ENCODE measurements around the gene ZFPM1. TPM values are rescaled to one million over a fixed set of nuclear protein-coding genes. Genes with fewer than 3 reads are reported as not detected.

The ZFPM1 gene
- total RNA-seq, 1 experiment from 2014 or later: 3.9 TPM

- in situ Hi-C loops (cut with HindIII; ENCODE audit: low pct_unique_long_range_greater_than_20kb, low sequenced_read_pairs): no loop called here
These were observed 31.8 kb upstream of the ZFPM1 start for GRCh38 chr16:88421301-88421700.

GRCh38 chr16:88421871-88422433 lies 31.1 kb upstream of the ZFPM1 start:
- no TSS peak for BruUV-seq (replicated peaks)
- H3K27ac ChIP-seq (ENCODE audit: low read length): no peak overlapping the region
- CTCF ChIA-PET: no interaction called here
- in situ Hi-C loops (cut with HindIII; ENCODE audit: low pct_unique_long_range_greater_than_20kb, low sequenced_read_pairs): no loop called here
- POLR2A ChIA-PET: no interaction called here
- no peak for TF ChIP-seq POLR2AphosphoS5 (IDR thresholded peaks at IDR 0.05; ENCODE audit: low read depth, low read length)
- TF ChIP-seq TCF7L2 (IDR thresholded peaks at IDR 0.05; ENCODE audit: low read depth, low read length): no peak
- TF ChIP-seq, protein P1, sequence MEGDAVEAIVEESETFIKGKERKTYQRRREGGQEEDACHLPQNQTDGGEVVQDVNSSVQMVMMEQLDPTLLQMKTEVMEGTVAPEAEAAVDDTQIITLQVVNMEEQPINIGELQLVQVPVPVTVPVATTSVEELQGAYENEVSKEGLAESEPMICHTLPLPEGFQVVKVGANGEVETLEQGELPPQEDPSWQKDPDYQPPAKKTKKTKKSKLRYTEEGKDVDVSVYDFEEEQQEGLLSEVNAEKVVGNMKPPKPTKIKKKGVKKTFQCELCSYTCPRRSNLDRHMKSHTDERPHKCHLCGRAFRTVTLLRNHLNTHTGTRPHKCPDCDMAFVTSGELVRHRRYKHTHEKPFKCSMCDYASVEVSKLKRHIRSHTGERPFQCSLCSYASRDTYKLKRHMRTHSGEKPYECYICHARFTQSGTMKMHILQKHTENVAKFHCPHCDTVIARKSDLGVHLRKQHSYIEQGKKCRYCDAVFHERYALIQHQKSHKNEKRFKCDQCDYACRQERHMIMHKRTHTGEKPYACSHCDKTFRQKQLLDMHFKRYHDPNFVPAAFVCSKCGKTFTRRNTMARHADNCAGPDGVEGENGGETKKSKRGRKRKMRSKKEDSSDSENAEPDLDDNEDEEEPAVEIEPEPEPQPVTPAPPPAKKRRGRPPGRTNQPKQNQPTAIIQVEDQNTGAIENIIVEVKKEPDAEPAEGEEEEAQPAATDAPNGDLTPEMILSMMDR (IDR thresholded peaks at IDR 0.05): no peak
- TF ChIP-seq SIN3A (IDR thresholded peaks at IDR 0.05; ENCODE audit: borderline replicate concordance, insufficient read depth, low read depth, low read length): no peak
- no peak for TF ChIP-seq REST (IDR thresholded peaks at IDR 0.05; ENCODE audit: insufficient read depth in 1 of 2, low read depth in 2 of 2, low read length in 1 of 2)
- H3K36me3 ChIP-seq (ENCODE audit: control insufficient read depth, insufficient read depth, low read length): no peaks in the 10 kb centered on the region
- intact Hi-C loops (cut with micrococcal nuclease; ENCODE audit: unreplicated experiment): no loop called here
- H3K9me3 ChIP-seq (ENCODE audit: control insufficient read depth, insufficient read depth, low read depth, low read length): no peaks in the 10 kb centered on the region
- no peaks in the 10 kb centered on the region for H3K27me3 ChIP-seq (ENCODE audit: control insufficient read depth, insufficient read depth, low read length)
- no peaks in the 10 kb centered on the region for H3K4me1 ChIP-seq (ENCODE audit: control insufficient read depth, insufficient read depth, low read length)
- DNase-seq (ENCODE audit: low read depth, low spot score) (no peak), ATAC-seq (no peak)
- no peak overlapping the region for H3K4me3 ChIP-seq (ENCODE audit: low read depth in 2 of 2, low read length in 2 of 2)

More at GRCh38 chr16:88421301-88421700, 31.8 kb upstream of the ZFPM1 start:
- ChIA-PET CTCF (interaction anchor here (0.6 kb wide), 1 partner anchor 25 kb away, joined by 3 read pairs; no protein-coding TSS in a partner anchor), POLR2A (no interaction called here)
- Histone ChIP-seq H3K36me3 (ENCODE audit: control insufficient read depth, insufficient read depth, low read length) (no peaks in the 10 kb centered on the region), H3K27me3 (ENCODE audit: control insufficient read depth, insufficient read depth, low read length) (no peaks in the 10 kb centered on the region), H3K27ac (ENCODE audit: low read length) (no peak overlapping the region), H3K9me3 (ENCODE audit: control insufficient read depth, insufficient read depth, low read depth, low read length) (no peaks in the 10 kb centered on the region), H3K4me3 (ENCODE audit: low read depth in 2 of 2, low read length in 2 of 2) (no peak overlapping the region), H3K4me1 (ENCODE audit: control insufficient read depth, insufficient read depth, low read length) (no peaks in the 10 kb centered on the region)
- intact Hi-C loops (cut with micrococcal nuclease; ENCODE audit: unreplicated experiment): no loop called here
- DNase-seq (ENCODE audit: low read depth, low spot score) (no peak), ATAC-seq (no peak)
- BruUV-seq (replicated peaks): no TSS peak
- TF ChIP-seq SIN3A (IDR thresholded peaks at IDR 0.05; ENCODE audit: borderline replicate concordance, insufficient read depth, low read depth, low read length) (no peak), REST (IDR thresholded peaks at IDR 0.05; ENCODE audit: insufficient read depth in 1 of 2, low read depth in 2 of 2, low read length in 1 of 2) (no peak), TCF7L2 (IDR thresholded peaks at IDR 0.05; ENCODE audit: low read depth, low read length) (no peak), POLR2AphosphoS5 (IDR thresholded peaks at IDR 0.05; ENCODE audit: low read depth, low read length) (no peak)
- TF ChIP-seq, protein P1 (IDR thresholded peaks at IDR 0.05): no peak

All from Panc1 (cell line).